Measurements from ENCODE around the gene TIMP3. TPM values are rescaled to one million over a fixed set of nuclear protein-coding genes. Genes with fewer than 3 reads are reported as not detected.

TIMP3 gene
- polyA plus RNA-seq (2012; rRNA removed) = 23.1 and 26.1 TPM in 2 replicates
- polyA plus RNA-seq (2012; cell fraction: cytosol; rRNA removed) = 18.3 and 23.3 TPM in 2 replicates
- polyA plus RNA-seq (2012; cell fraction: nucleus; rRNA removed) = 19.2 and 25.7 TPM in 2 replicates

GRCh38 chr22:32801537-32802236 lies at the start of gene TIMP3:
TIMP3 (plus strand) TSS chr22:32801705; CDS start chr22:32802002, 297 bp downstream.
- no peaks in the 10 kb centered on the region for H3K9me3 ChIP-seq
- H3F3A ChIP-seq (replicated peaks; ENCODE audit: insufficient read depth) = no peaks in the 10 kb centered on the region
- H3K4me3 ChIP-seq (ENCODE audit: low read depth in 2 of 2, low read length in 1 of 2) = peak within 1 kb of the TSS; percentile 63 to 71
- ChIA-PET POLR2A (interaction anchor here (1.0 to 1.3 kb wide), 2 partner anchors 104 to 194 kb away, joined by 3 read pairs; no protein-coding TSS in a partner anchor), CTCF (interaction anchor here (0.9 to 12.7 kb wide), 9 partner anchors 9 to 272 kb away, joined by 3 to 92 read pairs (median 7); no protein-coding TSS in a partner anchor)
- H4K20me1 ChIP-seq (ENCODE audit: insufficient read depth) = 0 out of 2 replicates have a peak, but pooled peaks cover 11% of the 10 kb centered on the region
- peaks cover 8 to 29% of the 10 kb centered on the region in 2 experiments; a peak in 3 of 4 replicates for H3K4me1 ChIP-seq (ENCODE audit: control insufficient read depth in 1 of 2, insufficient read depth in 2 of 2, low read depth in 1 of 2, low read length in 1 of 2)
- H3K4me2 ChIP-seq = peak within 1 kb of the TSS; percentile 85
- H3K9ac ChIP-seq = peak within 1 kb of the TSS; percentile 52; the same call in 1 of the 2 replicates
- H3K36me3 ChIP-seq (replicated peaks in 1 of 2; ENCODE audit: control insufficient read depth in 1 of 2, insufficient read depth in 2 of 2, low read length in 1 of 2) = no peaks in the 10 kb centered on the region
- 0 out of 2 replicates have a peak within 1 kb of the TSS, but pooled peaks have one; percentile 65 for H2AFZ ChIP-seq (ENCODE audit: low read depth)
- peak within 1 kb of the TSS in 1 of 2 experiments; percentile 34; a peak in 1 of 4 replicates for H3K27ac ChIP-seq (ENCODE audit: low read depth in 2 of 2, low read length in 1 of 2)
- H3K9me2 ChIP-seq = no peaks in the 10 kb centered on the region
- WGBS (ENCODE audit: low lambda C conversion rate) = no CpG with 5 or more reads among the region's 72 CpGs
- no peaks in the 10 kb centered on the region for H3K27me3 ChIP-seq (ENCODE audit: insufficient read depth)
- H3K79me2 ChIP-seq (ENCODE audit: insufficient read depth) = peaks cover 11% of the 10 kb centered on the region; the same call in 1 of the 2 replicates
- peak; percentile 95 for DNase-seq
- no peak for TF ChIP-seq FOXJ3 (CRISPR knock-in tag; IDR thresholded peaks at IDR 0.05)
- peak; percentile 65; the same call in 1 of the 2 replicates for TF ChIP-seq TAF1 (IDR thresholded peaks at IDR 0.05; ENCODE audit: borderline replicate concordance, low read depth, low read length)
- TF ChIP-seq POLR2AphosphoS5 (IDR thresholded peaks at IDR 0.05; ENCODE audit: low read depth, low read length) = peak; percentile 55; the same call in 1 of the 2 replicates
- TF ChIP-seq TEAD4 (IDR thresholded peaks at IDR 0.05; ENCODE audit: borderline replicate concordance, insufficient read depth) = no peak
- TF ChIP-seq MAX (IDR thresholded peaks at IDR 0.05; ENCODE audit: low read depth) = 0 out of 2 replicates have a peak, but pooled peaks have one; percentile 24

- DNase-seq = no peak
Observed at GRCh38 chr22:32752326-32752725, 49.2 kb upstream of the TIMP3 start.

More at GRCh38 chr22:32752326-32752725, 49.2 kb upstream of the TIMP3 start:
- H3K9ac ChIP-seq = no peak overlapping the region
- H3K27me3 ChIP-seq (ENCODE audit: insufficient read depth) = no peaks in the 10 kb centered on the region
- no peaks in the 10 kb centered on the region for H3K36me3 ChIP-seq (replicated peaks in 1 of 2; ENCODE audit: control insufficient read depth in 1 of 2, insufficient read depth in 2 of 2, low read length in 1 of 2)
- no peaks in the 10 kb centered on the region for H3F3A ChIP-seq (replicated peaks; ENCODE audit: insufficient read depth)
- H4K20me1 ChIP-seq (ENCODE audit: insufficient read depth) = no peaks in the 10 kb centered on the region
- H3K9me2 ChIP-seq = no peaks in the 10 kb centered on the region
- no peak overlapping the region for H3K4me3 ChIP-seq (ENCODE audit: low read depth in 2 of 2, low read length in 1 of 2)
- no peaks in the 10 kb centered on the region for H3K4me1 ChIP-seq (ENCODE audit: control insufficient read depth in 1 of 2, insufficient read depth in 2 of 2, low read depth in 1 of 2, low read length in 1 of 2)
- ChIA-PET CTCF (interaction anchor here (1.8 to 1.9 kb wide), 2 partner anchors 45 to 248 kb away, joined by 4 to 6 read pairs; no protein-coding TSS in a partner anchor), POLR2A (no interaction called here)
- 35% methylated on average over 9 of the region's 9 CpGs for WGBS (ENCODE audit: low lambda C conversion rate)
- TF ChIP-seq MEF2A (IDR thresholded peaks at IDR 0.05; ENCODE audit: borderline replicate concordance, low read depth) (no peak), FOXJ3 (CRISPR knock-in tag; IDR thresholded peaks at IDR 0.05) (no peak), USF2 (IDR thresholded peaks at IDR 0.05; ENCODE audit: borderline replicate concordance, low read depth, low read length) (no peak), ZBTB33 (IDR thresholded peaks at IDR 0.05; ENCODE audit: borderline replicate concordance, low read depth) (no peak), RFX5 (IDR thresholded peaks at IDR 0.05; ENCODE audit: low read length) (no peak), EP300 (IDR thresholded peaks at IDR 0.05; ENCODE audit: borderline replicate concordance in 1 of 2, low read depth in 1 of 2, low read length in 1 of 2) (no peak), JUND (IDR thresholded peaks at IDR 0.05) (no peak)
- H3K9me3 ChIP-seq = no peaks in the 10 kb centered on the region
- no peaks in the 10 kb centered on the region for H3K79me2 ChIP-seq (ENCODE audit: insufficient read depth)
- no peak overlapping the region for H3K4me2 ChIP-seq
- H3K27ac ChIP-seq (ENCODE audit: low read depth in 2 of 2, low read length in 1 of 2) = no peak overlapping the region
- no peak overlapping the region for H2AFZ ChIP-seq (ENCODE audit: low read depth)

All from SK-N-SH (cell line).